GM12878 (cell line): ENCODE measurements around the gene CFAP126.

Source experiments
- EZH2 ChIP-seq: IDR thresholded peaks from 2 replicates; pipeline ENCODE4 v1.6.1; 2012; ENCODE audit warnings: low read depth, mild to moderate bottlenecking, control low read depth, inconsistent platforms, low read length, borderline replicate concordance; ENCODE audit not compliant: control insufficient read depth
- POLR2A ChIP-seq: IDR thresholded peaks from 2 replicates; pipeline ENCODE4 v1.6.1; 2011; ENCODE audit warnings: low read depth, mild to moderate bottlenecking, low read length

DNA sequence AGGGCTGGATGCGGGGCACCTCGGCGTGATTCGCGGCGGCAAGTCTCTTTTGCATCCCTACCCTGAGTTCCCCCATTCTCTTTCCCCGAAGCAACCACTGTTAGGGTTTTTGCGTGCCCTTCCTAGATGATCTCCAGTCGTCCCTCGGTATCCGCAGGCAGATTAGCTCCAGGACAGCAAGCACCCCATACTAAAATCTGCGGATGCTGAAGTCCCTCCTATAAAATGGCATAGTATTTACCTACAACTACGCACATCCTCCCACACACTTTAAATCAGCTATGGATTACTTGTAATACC is 22.8 kb upstream of the CFAP126 start:
- no peak for TF ChIP-seq POLR2A
- TF ChIP-seq EZH2 = no peak
